Measurements from ENCODE around the gene SLC25A40.

DNA sequence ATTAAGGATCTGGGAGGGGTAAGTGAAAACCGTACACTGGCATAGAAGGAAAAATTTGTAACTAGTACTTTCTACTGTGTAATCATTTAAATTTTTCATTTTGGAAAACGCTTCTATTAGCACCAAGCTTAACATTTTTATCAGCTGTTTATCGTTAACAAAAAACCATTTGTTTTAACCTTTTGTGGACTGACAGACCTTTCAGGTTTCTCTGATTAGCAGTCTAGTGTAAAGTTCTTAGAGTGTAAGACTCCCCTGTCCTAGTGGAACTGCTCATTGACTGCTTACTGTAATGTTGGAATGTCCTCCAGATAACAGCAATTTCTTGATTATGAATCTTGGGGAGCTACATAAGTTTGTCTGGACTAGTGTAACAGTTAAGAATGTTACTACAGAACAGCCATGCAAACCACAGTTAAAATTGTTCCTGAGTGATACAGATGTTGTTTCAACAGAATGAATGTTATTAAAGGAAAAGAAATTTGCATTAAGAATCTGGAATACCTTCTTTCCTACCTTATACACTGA, 2.1 kb upstream of the SLC25A40 start:
- TF ChIP-seq CTBP1 (IDR thresholded peaks at IDR 0.05; ENCODE audit: borderline replicate concordance) (no peak), BHLHE40 (IDR thresholded peaks at IDR 0.05; ENCODE audit: borderline replicate concordance) (no peak), ELF4 (IDR thresholded peaks at IDR 0.05) (no peak), SP1 (IDR thresholded peaks at IDR 0.05) (no peak), NFRKB (IDR thresholded peaks at IDR 0.05) (no peak), FOXM1 (IDR thresholded peaks at IDR 0.05; ENCODE audit: borderline replicate concordance) (no peak), ZNF384 (IDR thresholded peaks at IDR 0.05) (no peak), TARDBP (IDR thresholded peaks at IDR 0.05) (no peak), FOXA1 (IDR thresholded peaks at IDR 0.05) (no peak), SUZ12 (IDR thresholded peaks at IDR 0.05) (no peak), L3MBTL2 (conservative IDR thresholded peaks at IDR 0.05) (no peak)

Measured in HEK293T (cell line).